ENCODE data around the gene ERCC2.
A peak's percentile ranks its signal among the peaks of the same experiment; 100 is the strongest.
"Not testable (repeated sequence)": the region's sequence is repeated elsewhere in the genome, so short reads cannot be mapped to it uniquely, and the experiment has no call there.

Gene ERCC2

DNA sequence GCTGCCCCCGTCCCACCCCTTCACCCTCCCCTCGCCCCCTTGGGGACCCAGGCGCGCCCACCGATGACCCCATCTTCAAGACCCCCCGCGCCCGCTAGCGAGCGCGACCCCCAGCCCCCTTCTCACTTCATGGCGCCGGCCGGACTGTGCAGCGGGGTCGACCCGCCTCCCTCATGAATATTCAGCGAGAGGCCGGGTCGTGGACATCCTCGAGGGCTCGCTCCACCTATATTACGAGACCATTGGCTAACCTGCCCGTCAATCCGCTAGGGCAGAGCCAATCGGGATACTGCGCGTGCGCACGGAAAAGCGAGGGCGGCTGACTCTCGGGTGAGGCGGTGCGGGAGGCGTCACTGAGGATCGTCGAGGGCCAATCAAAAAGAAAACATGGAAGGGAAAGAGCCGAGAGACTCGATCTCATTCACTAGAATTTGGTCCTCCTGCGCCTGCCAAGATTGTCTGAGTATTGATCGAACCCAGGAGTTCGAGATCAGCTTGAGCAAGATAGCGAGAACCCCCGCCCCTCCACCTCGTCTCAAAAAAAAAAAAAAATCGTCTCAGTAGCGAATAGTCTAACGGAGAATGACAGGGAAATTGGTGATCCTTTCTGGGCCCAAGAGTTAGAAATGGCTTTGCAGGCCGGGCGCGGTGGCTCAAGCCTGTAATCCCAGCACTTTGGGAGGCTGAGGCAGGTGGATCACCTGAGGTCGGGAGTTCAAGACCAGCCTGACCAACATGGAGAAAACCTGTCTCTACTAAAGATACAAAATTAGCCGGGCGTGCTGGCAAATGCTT is at the start of gene ERCC2:
ERCC2 (minus strand) TSS at position 164 of the 795 bp plus-strand sequence; CDS start at position 131, 33 bp downstream.
- peak; percentile 97 to 99 (median 99) for DNase-seq

- DNase-seq = no peak
Observed at GRCh38 chr19:45419895-45420294, 49.5 kb upstream of the ERCC2 start.

- no peak for DNase-seq
Observed at GRCh38 chr19:45419396-45419795, 49.0 kb upstream of the ERCC2 start.

DNA sequence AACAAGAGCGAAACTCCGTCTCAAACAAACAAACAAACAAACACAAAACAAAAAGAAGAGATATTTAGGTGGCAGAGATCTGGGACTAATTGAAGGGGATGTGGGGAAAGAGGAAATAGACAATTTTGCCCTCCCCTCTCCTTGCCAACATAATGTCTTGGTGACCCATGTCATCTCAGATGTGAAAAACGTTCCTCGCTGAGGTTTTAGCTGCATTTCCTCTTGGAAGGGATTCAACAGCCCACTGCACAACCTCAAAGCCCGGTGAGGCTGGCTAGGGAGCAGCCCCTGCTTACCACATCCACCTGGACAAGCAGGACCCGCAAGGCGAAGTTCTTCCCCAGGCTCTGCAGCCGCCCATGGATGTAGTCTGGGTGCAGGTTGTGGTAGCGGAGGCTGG is 48.4 kb upstream of the ERCC2 start:
- DNase-seq = no peak

DNA sequence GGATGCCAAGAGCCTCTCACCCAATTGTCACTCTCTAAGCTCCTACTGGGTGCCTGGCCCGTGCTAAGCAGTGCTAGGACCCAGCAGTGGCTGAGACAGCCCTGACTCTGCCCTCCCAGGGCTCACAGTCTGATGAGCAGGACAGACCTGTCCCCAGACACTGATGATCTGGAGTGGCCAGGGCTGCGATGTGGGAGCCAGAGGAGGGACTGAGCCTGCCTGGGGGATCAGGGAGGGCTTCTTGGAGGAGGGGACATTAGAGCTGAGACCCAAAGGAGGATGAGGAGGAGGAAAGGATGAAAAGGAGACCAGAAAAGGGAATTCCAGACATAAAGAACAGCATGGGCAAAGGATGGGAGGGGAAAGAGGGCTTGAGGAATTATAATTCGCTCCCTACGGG is 46.8 kb upstream of the ERCC2 start:
- DNase-seq = no peak

DNA sequence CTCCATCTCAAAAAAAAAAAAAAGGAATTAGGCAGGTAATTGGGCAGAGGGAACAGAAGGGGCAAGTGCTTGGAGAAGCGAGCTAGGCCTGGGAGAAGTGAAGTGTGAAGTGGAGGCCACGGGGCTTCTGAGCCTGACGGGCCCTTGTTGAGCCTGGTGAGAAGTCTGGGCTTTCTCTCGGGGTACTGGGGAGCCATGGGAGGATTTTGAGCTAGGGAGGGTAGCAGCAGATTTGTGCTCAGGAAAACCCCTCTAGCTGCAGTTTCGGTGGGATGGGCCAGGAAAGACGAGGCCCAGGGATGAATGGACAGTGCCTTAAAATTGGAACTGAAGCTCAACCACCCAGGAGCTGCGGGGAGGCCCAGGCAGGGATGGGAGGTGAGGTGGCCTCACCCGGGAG is 44.1 kb upstream of the ERCC2 start:
- DNase-seq = no peak

DNA sequence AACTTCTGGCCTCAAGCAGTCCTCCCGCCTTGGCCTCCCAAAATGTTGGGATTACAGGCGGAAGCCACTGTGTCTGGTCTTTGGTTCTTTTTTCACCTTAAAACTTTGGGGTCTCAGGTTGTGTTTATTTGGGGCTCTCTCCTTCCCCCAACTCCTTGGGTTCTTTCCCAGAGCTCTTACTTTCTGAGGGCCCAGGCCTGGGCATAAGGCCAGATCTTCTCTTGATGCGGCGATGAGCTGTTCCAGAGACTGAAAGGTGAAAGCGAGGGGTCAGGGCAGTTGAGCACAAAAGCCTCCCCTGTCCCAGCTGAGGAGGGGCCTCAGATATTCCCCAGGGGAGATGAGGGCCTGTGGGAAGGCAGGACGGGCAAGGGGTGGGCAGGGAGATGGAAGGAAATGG is 43.1 kb upstream of the ERCC2 start:
- DNase-seq = no peak

GRCh38 chr19:45410330-45410729 is 40.0 kb upstream of the ERCC2 start:
- not testable (repeated sequence) for DNase-seq

GRCh38 chr19:45409557-45409920 is 39.2 kb upstream of the ERCC2 start:
- no peak for DNase-seq

DNA sequence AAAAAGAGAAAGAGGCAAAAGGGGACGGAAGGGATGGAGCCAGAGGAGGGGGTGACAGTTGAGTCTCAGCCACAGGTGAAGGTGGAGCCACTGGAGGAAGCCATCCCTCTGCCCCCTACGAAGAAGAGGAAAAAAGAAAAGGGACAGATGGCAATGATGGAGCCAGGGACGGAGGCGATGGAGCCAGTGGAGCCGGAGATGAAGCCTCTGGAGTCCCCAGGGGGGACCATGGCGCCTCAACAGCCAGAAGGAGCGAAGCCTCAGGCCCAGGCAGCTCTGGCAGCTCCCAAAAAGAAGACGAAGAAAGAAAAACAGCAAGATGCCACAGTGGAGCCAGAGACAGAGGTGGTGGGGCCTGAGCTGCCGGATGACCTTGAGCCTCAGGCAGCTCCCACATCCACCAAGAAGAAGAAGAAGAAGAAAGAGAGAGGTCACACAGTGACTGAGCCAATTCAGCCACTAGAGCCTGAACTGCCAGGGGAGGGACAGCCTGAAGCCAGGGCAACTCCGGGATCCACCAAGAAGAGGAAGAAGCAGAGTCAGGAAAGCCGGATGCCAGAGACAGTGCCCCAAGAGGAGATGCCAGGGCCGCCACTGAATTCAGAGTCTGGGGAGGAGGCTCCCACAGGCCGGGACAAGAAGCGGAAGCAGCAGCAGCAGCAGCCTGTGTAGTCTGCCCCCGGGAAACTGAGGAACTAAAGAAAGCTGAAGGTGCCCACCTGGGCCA is 38.6 kb upstream of the ERCC2 start:
- DNase-seq = no peak

DNA sequence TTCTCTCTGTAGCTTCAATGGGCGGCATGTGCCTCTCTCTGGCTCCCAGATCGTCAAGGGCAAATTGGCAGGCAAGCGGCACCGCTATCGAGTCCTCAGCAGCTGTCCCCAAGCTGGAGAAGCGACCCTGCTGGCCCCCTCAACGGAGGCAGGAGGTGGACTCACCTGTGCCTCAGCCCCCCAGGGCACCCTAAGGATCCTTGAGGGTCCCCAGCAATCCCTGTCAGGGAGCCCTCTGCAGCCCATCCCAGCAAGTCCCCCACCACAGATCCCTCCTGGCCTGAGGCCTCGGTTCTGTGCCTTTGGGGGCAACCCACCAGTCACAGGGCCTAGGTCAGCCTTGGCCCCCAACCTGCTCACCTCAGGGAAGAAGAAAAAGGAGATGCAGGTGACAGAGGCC is 37.7 kb upstream of the ERCC2 start:
- no peak for DNase-seq

DNA sequence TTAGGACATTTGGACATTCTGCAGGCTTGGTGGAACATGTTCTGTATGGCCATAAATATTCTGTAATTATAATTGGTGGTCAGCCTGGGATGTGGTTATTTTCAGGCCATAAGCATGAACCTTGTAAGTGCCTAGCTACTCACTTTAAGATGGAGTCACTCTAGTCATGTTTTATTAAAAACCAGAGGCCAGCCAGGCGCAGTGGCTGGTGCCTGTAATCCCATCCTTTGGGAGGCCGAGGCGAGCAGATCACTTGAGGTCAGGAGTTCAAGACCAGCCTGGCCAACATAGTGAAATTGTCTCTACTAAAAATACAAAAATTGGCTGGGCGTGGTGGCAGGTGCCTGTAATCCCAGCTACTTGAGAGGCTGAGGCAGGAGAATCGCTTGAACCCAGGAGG is 37.2 kb upstream of the ERCC2 start:
- DNase-seq = not testable (repeated sequence)

DNA sequence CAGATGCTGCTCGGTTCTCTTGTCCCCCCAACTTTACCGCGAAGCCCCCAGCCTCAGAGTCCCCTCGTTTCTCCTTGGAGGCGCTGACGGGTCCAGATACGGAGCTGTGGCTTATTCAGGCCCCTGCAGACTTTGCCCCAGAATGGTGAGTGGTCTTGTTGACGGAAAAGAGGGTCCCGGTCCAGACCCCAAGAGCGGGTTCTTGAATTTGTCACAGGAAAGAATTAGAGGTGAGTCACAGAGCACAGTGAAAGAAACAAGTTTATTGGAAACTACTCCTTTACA is 36.7 kb upstream of the ERCC2 start:
- DNase-seq = no peak

GRCh38 chr19:45406226-45407090 is 36.1 kb upstream of the ERCC2 start, which contains the start of gene POLR1G:
POLR1G (plus strand) TSS chr19:45406644; CDS start chr19:45406697, 53 bp downstream.
- DNase-seq = peak; percentile 95 to 96 (median 96)

DNA sequence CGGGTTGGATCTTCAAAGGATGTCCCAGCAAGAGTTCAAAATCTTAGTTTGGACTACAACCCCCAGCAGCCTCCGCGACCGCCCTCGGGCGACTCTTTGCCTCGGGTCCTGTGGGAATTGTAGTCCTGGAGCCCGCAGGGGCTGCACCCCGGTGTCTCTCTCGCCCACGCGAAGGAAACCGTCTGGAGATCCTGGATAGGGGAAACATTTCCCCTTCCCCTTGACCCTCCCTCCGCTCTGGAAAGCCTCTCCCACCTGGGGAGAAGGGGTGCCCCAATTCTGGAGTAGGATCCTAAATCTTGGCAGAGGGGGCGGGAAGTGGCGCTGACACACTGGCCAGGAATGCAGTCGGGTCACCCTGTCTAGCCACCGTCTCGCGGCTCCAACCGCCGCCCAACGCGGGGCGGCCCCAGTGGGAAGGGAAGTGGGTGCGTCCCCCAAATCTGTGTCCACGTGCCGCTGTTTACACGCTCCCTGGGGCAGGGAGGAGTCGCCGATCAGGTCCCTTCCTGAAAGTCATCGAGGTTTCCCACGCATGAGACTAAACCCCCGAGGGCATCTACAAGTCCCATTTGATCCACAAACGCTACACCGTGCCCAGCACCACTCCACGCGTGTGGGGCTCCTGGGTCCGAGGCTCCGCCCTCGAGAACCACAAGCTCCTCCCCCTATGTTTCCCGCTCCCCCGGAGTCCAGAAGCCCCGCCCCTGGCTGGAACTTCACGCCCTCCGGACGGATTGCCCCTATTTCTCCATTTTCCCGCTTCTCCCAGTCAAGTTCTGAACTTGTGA is 35.3 kb upstream of the ERCC2 start:
- DNase-seq = peak; percentile 92 to 96 (median 96)

- DNase-seq = peak; percentile 69 to 83 (median 80)
Observed at GRCh38 chr19:45404557-45405434, 34.4 kb upstream of the ERCC2 start, which contains the start of gene PPP1R13L. PPP1R13L (minus strand) TSS chr19:45405069; CDS start chr19:45398318, 6,751 bp downstream.

GRCh38 chr19:45403781-45404556 is 33.6 kb upstream of the ERCC2 start:
- peak in 2 of 3 experiments; percentile 6 to 17 for DNase-seq

DNA sequence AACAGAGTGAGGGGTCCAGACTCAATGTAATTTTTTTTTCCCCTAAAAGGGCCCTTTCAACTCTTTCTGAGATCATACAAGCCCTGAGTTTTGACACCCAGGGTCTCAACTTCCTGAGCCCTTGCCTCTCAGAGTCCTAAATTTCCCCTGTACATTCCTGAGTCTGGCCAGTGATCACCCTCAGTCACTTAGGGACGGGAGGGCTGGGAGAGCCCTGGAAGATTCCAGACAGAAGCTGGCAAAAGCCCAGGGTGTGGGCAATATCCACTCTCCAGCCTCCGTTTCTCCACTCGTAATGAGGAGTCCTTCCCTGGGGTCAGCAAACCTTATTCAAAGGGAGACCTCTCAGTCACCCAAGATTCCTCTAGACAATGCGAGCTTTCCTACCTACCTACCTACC is 32.9 kb upstream of the ERCC2 start:
- DNase-seq = no peak

DNA sequence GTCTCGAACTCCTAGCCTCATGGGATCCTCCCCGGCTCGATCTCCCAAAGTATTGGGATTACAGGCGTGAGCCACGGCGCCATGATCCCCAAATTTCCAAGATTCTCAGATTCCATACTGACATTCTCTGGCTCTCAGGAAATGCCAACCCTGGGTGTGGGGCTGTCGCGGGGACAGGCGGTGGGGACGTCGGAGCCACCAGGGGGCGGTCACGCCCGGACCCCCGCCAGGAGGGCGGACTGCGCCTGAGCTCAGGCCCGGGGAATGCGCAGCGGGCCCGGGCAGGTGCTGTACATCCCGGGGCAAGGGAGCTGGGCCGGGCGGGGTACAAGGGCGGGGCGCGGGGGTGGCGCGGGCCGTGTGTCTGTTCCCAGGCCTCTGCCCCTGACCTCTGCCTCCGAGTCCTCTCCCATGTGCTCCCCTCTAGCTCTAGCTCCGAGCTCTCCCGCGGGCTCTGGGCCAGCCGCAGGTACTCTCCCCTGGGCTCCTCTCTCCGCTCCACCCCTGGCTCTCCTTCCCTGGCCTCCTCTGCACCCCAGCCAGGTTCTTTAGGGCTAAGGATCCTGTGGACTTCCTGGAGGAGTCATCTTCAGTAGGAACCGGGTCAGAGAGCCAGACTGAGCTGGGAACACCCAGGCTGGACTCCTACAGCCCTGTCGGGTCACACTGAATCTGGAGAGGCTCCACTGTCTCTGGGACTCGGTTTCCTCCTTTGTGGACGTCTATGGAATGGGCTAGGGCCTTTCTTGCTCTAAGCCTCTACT is 32.1 kb upstream of the ERCC2 start:
- no peak for DNase-seq

DNA sequence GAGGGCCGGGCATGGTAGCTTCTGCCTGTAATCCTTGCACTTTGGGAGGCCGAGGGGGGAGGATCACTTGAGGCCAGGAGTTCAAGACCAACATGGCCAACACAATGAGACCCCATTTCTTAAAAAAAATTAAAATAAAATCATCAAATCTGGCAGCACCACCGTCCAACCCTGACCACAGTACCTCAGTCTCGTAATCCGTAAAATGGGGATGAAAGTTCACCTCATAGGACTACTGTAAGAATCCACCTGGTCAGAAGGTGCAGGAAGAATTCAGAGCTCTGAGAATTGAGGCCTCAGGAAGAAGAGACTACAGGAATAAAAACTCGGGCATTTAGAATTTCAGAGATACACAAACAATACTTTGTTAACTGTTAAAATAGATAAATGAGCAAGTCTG is 31.4 kb upstream of the ERCC2 start:
- DNase-seq = no peak

All from NCI-H1417 (cell line).